22Rv1 (cell line): ENCODE data around the gene SLC39A9.
"Not testable (repeated sequence)": the region's sequence is repeated elsewhere in the genome, so short reads cannot be mapped to it uniquely, and the experiment has no call there.

Experiments used
- H3K27ac ChIP-seq: fragments of 450-650 bp; 2 replicates; pipeline ENCODE4 v1.5.1; 2017
- ZFX ChIP-seq: fragments of 450-650 bp; IDR thresholded peaks from 2 replicates; pipeline ENCODE4 v1.6.1; 2017; ENCODE audit warnings: antibody characterized with exemption, borderline replicate concordance
- TF ChIP-seq, protein P1 (sequence below): fragments of 450-650 bp; IDR thresholded peaks from 2 replicates; pipeline ENCODE4 v1.5.1; 2017; ENCODE audit warnings: mild to moderate bottlenecking

SLC39A9 gene

DNA sequence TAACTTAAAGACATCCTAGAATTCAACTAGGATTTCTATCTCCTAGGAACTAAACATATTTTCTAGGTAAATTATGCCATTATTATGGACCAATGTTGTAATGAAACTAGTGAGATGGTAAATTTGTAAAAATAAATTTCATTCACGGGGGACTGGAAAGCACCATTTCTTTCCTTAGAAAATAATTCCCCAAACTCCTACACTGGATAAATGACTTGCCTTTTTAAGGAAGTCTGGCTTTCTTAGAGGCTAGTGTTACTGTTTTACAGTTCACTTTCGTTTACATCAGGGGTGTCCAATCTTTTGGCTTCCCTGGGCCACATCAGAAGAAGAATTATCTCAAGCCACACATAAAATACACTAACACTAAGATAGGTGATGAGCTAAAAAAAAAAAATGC is 3.3 kb downstream of the SLC39A9 start:
- no peak for TF ChIP-seq ZFX
- TF ChIP-seq, protein P1, sequence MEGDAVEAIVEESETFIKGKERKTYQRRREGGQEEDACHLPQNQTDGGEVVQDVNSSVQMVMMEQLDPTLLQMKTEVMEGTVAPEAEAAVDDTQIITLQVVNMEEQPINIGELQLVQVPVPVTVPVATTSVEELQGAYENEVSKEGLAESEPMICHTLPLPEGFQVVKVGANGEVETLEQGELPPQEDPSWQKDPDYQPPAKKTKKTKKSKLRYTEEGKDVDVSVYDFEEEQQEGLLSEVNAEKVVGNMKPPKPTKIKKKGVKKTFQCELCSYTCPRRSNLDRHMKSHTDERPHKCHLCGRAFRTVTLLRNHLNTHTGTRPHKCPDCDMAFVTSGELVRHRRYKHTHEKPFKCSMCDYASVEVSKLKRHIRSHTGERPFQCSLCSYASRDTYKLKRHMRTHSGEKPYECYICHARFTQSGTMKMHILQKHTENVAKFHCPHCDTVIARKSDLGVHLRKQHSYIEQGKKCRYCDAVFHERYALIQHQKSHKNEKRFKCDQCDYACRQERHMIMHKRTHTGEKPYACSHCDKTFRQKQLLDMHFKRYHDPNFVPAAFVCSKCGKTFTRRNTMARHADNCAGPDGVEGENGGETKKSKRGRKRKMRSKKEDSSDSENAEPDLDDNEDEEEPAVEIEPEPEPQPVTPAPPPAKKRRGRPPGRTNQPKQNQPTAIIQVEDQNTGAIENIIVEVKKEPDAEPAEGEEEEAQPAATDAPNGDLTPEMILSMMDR = no peak
- H3K27ac ChIP-seq = no peak overlapping the region

DNA sequence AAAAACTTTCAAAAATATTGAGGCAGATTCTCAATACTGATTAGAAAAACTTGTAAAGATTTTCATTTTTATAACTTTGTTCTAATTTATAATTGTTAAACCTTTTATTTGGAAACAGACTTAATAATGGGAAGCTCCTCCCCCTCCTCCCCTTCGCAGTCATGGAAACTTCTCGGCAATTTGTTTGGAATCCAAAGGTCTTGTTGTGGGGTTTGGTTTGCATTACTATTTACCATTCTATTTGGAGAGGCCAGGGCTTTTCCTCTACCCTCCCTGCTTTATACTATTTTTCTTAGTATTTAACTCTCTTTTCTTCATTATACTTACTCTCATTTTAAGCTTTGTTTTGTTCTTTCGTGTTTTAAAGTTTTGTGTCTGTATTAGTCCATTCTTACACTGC is 6.0 kb downstream of the SLC39A9 start:
- TF ChIP-seq ZFX = no peak
- TF ChIP-seq, protein P1 = no peak
- H3K27ac ChIP-seq = no peak overlapping the region

DNA sequence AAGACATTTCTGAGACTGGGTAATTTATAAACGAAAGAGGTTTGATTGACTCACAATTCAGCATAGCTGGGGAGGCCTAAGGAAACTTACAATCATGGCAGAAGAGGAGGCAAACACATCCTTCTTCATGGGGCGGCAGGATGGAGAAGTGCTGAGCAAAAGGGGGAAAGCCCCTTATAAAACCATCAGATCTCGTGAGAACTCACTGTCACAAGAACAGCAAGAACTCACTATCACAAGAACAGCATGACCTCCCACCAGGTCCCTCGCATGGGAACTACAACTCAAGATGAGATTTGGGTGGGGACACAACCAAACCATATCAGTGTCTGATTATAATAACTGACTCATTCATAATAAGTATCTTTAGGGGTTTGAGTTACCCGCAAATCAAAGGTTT is 6.4 kb downstream of the SLC39A9 start:
- H3K27ac ChIP-seq = no peak overlapping the region
- no peak for TF ChIP-seq ZFX
- TF ChIP-seq, protein P1 = no peak

GRCh38 chr14:69405762-69406161 is 7.3 kb downstream of the SLC39A9 start:
- no peak overlapping the region for H3K27ac ChIP-seq

DNA sequence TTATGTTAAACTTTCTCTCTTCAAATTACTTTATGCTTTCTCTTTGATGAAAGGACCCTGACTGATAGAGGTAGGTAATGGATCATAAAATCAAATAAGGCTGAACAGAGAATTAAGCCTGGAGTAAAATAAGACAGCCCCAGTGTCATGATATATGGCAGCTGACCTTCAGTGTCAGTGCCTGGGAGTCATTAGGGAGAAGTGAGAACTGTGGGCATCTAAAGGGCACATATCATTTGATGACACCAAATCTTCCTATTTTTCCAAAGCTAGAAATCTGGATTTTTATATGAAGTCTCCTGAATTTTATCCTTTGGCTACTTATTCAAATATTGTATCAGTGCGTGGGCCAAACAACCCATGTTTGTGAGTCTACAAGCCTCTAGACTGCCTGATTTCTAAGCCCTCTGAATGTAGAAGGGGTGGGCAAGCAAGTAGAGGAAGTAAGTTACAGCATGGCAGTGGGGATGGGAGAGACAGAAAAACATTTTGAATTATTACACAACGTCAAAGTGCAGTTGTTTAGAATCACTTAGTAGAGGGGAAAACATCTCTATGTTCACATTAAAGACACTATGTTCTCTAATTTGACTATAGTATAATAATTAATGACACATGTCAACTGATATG is 10.0 kb downstream of the SLC39A9 start:
- TF ChIP-seq, protein P1 = no peak
- TF ChIP-seq ZFX = no peak
- no peak overlapping the region for H3K27ac ChIP-seq

More at GRCh38 chr14:69405762-69406161, 7.3 kb downstream of the SLC39A9 start:
- TF ChIP-seq ZFX = no peak
- TF ChIP-seq, protein P1 = no peak

DNA sequence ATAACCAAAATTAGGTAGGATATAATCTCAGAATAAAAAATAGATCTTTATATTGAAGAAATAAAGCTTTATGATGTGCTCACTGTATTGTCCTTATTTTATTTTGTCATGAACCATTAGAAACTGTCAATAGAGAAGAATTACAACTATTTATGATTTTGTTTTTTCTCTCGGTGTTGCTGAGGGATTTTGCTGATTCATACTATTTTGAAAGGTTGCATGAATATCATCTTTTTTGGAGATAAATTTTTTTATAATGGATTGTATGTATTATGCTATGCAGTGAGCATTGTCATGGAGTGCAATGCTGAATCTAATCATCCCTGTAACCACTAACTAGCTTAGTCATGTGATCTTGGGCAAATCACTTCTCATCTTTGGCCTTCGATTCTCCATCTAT is 15.0 kb downstream of the SLC39A9 start:
- H3K27ac ChIP-seq = no peak overlapping the region
- no peak for TF ChIP-seq ZFX
- TF ChIP-seq, protein P1 = no peak

GRCh38 chr14:69416087-69416486 is 17.6 kb downstream of the SLC39A9 start:
- not testable (repeated sequence) for H3K27ac ChIP-seq

GRCh38 chr14:69423279-69423678 is 24.8 kb downstream of the SLC39A9 start:
- H3K27ac ChIP-seq = no peak overlapping the region
- no peak for TF ChIP-seq ZFX
- TF ChIP-seq, protein P1 = no peak
